ENCODE results near the gene CACNA1B.
"Not testable (repeated sequence)": the region's sequence is repeated elsewhere in the genome, so short reads cannot be mapped to it uniquely, and the experiment has no call there.

Gene CACNA1B

DNA sequence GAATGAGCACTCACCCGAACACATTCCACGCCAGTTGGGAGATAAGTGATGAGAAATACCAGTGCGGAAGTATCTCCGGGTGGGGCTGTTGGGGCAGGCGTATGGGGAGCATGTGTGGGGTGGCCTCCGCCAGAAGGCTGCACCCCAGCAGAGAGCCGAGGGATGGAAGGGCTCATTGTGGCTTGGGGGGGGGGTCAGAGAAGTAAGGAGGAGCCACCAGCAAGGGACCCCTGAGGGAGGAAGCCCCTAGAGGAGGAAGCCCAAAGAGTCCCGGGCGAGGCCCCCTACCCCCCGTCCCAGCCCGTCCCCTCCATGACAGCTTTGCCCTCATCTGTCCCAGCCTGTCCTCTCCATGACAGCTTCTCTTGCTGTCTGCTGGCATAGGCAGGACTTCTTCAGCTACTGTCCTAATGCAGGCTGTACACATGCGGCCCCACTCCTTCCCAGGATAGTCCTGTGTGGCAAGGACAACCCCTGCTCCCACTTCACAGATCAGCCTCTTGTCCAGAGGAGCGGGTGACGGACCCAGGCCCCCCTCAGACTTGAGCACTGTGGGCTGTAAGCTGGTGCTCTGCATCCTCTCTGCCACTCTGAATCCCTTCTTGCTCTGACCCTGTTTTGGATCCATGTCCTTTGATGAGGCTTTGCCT, 239.6 kb downstream of the CACNA1B start:
- no peak for DNase-seq (ENCODE audit: low spot score)

DNA sequence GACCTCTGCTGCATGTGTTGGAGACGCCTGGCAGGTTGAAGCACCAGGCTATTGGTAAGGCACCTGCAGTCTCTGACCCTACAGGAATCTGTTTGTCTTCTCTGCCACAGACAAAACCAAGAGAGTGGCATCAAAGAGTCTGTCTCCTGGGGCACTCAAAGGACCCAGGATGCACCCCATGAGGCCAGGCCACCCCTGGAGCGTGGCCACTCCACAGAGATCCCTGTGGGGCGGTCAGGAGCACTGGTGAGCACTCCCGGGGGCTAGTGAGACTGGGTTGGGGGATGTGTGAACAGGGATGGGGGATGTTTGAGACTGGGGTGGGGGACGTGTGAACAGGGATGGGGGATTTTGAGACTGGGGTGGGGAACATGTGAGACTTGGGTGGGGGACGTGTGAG, 240.3 kb downstream of the CACNA1B start:
- DNase-seq (ENCODE audit: low spot score) = no peak

DNA sequence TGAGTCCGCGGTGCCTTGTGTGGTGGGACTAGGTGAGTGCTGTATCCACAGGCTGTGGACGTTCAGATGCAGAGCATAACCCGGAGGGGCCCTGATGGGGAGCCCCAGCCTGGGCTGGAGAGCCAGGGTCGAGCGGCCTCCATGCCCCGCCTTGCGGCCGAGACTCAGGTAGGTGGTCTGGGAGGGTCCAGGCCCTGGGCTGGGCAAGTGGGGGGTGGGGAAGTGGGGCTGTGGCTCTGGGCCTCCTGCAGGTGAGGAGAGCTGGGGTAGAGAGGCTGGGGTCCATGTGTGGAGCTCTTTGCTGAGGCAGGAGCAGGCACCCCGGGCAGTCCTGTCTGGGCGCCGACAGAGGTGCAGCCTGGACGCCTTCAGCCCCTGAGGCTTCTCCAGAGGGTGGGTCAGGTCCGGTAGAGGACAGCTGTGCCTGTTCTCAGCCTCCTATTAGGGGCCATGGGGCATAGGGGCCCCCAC, 241.1 kb downstream of the CACNA1B start:
- no peak for DNase-seq (ENCODE audit: low spot score)

DNA sequence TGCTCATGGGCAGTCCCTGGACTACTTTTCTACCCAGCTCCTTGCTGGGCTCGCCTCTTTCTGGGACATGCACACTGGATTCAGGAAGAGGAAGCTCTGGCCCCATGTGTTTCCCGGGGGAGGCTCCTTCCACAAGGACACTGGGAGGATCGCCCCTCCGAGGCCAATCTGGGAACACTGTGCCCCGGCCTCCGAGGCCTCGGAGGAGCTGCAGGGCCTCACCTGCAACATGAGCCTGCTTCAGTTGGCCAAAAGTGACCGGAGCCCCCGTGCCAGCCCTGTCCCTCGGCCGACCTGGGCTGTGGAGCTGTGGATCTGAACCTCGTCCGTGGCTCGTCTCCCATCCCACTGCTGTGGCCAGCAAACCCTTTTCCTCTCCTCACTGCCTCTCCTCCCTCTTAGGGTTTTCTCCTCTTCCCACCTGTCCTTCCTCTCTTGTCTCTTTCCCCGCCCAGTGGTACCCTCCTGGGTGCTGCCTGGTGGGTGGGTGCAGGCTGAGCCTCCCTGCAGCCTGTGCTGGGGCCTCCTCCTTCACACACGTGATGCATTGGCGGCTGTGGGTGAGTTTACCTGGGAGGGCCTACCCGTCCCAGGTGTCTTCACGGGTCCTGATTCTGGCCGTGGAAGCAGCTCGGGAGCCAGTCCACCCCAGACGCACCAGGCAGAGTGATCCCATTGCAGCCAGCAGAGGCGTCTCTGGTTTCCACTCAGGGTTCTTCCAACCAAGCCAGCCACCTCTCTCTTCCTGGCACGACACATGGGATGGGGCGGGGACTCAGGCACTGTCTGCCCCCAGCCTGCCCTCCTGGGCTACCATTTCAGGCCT, 241.8 kb downstream of the CACNA1B start:
- no peak for DNase-seq (ENCODE audit: low spot score)

DNA sequence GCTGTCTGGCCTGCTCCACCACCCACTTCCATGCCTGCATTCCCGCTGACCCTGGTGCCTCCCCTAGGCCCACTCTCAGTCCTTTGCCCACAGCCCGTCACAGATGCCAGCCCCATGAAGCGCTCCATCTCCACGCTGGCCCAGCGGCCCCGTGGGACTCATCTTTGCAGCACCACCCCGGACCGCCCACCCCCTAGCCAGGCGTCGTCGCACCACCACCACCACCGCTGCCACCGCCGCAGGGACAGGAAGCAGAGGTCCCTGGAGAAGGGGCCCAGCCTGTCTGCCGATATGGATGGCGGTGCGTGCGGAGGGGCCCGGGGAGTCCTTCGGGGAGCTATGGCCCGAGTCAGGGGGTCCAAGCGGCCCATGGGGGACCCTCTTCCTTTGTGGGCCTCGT, 242.5 kb downstream of the CACNA1B start:
- no peak for DNase-seq (ENCODE audit: low spot score)

DNA sequence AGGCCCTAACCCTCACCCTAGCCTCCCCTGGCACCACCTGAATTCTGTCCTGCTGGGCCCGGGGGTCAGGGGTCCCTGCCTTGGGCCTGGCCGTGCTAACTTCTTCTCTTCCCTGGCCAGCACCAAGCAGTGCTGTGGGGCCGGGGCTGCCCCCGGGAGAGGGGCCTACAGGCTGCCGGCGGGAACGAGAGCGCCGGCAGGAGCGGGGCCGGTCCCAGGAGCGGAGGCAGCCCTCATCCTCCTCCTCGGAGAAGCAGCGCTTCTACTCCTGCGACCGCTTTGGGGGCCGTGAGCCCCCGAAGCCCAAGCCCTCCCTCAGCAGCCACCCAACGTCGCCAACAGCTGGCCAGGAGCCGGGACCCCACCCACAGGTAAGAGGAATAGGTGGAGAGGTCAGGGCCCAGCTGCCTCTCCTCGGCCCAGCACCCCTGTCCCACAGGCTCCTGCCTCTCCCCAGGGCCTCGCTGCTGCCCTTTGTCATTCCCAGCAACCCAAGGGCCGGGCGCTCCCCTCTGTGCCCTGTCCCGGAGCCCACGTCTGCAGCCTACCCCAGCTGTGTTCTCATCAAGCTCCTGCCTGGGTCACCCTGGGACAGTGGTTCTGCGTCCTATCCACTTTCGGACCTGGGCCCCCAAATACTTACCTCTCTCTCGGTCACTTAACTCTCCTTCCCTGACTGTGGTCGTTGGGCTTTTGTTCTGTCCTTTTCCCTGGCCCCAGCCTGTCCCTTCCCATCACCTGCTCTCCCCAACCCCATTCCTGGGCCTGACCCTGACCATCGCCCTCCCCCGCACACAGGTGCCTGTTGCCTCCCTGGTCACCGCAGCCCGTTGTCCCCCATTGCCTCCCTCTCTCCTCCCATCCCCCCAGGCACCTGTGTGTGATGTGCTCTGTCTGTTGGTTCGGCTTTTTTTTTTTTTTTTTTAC, 243.2 kb downstream of the CACNA1B start:
- no peak for DNase-seq (ENCODE audit: low spot score)

DNA sequence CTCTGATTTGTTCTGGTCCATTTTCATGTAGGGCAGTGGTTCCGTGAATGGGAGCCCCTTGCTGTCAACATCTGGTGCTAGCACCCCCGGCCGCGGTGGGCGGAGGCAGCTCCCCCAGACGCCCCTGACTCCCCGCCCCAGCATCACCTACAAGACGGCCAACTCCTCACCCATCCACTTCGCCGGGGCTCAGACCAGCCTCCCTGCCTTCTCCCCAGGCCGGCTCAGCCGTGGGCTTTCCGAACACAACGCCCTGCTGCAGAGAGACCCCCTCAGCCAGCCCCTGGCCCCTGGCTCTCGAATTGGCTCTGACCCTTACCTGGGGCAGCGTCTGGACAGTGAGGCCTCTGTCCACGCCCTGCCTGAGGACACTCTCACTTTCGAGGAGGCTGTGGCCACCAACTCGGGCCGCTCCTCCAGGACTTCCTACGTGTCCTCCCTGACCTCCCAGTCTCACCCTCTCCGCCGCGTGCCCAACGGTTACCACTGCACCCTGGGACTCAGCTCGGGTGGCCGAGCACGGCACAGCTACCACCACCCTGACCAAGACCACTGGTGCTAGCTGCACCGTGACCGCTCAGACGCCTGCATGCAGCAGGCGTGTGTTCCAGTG, 244.0 kb downstream of the CACNA1B start:
- DNase-seq (ENCODE audit: low spot score) = no peak

DNA sequence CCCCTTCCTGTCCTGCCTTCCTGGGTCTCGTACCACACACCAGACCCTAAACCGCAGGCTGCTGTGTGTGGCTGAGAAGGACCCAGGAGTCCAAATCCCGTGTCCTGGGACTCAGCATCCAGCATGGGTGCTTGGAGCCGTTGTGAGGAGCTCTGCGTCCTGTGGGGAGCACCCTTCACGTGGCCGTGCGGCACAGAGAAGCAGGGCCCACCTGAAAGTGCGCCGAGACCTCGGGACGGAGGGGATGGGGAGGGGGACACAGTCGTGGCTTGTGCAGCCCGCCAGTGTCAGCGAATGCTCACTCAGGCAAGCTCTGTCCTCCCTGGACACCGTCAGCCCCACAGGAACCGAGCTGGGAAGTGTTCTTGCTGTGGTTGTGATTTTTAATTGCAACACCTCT, 244.6 kb downstream of the CACNA1B start:
- DNase-seq (ENCODE audit: low spot score) = no peak

DNA sequence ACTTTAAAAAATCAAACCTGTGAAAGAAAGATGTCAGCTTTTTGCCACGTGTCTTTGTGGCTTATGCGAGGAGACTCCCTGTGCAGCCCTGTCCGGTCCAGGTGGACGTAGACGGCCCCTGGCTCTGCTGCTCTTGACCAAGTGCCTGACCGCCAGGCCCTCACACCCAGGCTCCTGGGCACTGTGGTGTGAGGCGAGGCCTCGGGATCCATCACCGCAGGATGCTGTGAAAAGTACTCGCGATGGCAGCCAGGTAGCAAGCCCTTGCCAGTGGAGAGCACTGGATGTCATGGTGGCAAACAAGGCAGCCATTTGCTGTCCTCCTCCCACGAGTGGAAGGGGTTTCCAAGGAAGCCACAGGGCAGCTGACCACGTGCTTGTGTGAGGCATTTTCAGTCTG, 245.1 kb downstream of the CACNA1B start:
- no peak for DNase-seq (ENCODE audit: low spot score)

DNA sequence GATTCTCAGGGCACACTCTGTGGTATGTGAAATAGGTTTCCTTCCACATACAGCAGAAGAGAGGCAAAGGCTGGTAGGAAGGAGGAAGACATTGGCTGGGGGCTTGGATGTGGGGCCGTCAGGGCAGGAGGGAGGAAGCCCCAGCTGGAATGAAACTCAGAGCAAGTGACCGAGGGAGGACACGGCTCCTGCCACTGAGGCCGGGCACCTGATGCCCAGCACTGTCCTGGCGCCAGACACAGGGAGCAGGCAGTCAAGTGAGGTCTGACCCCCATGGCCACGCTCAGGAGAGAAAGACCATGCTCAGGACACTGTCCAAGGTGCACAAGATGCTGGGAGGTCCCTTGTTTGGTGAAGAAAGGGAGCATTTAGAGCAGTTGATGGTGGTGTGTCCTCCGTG, 245.5 kb downstream of the CACNA1B start:
- no peak for DNase-seq (ENCODE audit: low spot score)

DNA sequence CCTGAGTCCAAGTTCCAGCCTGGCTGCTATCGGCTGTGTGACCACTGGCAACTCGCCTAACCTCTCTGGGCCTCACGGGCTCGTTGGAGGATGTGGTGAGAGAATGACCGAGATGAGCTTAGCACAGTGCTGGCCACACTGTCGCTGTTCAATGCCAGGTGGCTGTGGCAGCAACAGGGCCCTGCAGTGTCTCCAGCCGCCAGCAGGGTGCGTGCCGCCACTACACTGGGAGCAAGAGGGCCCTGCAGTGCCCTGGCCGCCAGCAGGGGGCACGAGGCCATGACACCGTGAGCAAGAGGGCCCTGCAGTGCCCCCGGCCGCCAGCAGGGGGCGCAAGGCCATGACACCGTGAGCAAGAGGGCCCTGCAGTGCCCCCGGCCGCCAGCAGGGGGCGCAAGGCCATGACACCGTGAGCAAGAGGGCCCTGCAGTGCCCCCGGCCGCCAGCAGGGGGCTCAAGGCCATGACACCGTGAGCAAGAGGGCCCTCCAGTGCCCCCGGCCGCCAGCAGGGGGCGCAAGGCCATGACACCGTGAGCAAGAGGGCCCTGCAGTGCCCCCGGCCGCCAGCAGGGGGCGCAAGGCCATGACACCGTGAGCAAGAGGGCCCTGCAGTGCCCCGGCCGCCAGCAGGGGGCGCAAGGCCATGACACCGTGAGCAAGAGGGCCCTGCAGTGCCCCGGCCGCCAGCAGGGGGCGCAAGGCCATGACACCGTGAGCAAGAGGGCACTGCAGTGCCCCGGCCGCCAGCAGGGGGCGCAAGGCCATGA, 248.7 kb downstream of the CACNA1B start:
- not testable (repeated sequence) for DNase-seq (ENCODE audit: low spot score)

DNA sequence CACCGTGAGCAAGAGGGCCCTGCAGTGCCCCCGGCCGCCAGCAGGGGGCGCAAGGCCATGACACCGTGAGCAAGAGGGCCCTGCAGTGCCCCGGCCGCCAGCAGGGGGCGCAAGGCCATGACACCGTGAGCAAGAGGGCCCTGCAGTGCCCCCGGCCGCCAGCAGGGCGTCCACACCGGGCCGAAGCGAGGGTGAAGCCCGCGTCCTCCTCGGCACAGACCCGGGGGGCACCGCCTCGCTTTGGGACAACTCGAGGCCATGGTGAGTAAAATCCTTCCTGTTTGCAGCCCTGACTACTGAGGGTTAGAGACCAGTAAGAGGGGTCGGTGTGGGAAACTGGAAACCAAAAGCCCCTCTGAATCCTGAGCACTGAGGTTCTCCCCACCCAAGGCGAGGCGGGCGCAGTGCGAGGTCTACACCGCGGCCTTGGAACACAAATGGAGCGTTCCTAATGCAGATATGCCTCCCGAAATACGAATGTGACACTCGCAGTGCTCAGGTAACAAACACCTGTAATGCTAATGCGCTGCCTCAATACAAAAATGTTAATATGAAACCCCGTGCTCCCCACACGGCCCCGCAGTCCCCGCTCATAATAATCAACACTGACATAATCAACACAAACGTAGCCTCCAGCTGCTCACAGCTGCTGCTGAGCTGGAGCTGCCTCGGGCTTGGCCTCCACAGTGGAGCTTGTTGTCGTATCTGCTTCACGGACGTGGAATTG, 249.4 kb downstream of the CACNA1B start:
- not testable (repeated sequence) for DNase-seq (ENCODE audit: low spot score)

DNA sequence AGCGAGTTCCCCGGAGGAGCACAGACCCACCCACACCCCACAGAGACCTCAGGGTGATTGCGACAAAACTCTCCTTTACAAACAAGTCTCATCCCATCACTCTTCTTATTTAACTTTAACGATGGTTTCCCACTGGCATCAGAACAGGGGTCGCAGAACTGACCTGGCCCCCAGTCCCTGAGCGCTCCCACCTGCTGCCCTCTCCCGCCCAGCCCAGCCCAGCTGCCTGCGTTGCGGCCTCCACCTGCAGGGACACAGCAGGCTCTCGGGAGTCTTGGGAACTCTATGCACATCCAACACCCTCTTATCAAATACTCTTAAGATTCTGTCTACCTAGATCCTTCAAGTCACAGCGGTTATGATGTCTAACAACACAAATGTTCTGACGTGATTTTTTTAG, 250.4 kb downstream of the CACNA1B start:
- not testable (repeated sequence) for DNase-seq (ENCODE audit: low spot score)

DNA sequence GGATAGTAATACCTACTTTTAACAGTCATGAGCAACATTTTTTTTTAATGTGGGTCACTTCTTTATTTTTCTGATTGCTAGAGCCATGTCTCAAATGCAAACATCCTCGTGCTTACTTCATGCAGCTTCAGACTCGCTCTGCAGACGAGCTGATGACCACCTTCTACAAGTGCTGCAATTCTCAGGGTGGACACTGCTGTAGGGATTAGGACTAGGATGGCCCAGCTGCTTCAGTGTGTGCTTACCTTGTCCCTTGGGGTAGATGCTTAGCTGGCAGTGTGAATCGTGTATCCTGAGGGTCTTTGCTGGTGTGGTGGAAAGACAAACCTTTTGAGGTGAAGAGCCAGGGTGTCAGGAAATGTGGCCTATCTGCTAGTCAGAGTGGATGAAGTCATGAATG, 251.7 kb downstream of the CACNA1B start:
- DNase-seq (ENCODE audit: low spot score) = not testable (repeated sequence)

DNA sequence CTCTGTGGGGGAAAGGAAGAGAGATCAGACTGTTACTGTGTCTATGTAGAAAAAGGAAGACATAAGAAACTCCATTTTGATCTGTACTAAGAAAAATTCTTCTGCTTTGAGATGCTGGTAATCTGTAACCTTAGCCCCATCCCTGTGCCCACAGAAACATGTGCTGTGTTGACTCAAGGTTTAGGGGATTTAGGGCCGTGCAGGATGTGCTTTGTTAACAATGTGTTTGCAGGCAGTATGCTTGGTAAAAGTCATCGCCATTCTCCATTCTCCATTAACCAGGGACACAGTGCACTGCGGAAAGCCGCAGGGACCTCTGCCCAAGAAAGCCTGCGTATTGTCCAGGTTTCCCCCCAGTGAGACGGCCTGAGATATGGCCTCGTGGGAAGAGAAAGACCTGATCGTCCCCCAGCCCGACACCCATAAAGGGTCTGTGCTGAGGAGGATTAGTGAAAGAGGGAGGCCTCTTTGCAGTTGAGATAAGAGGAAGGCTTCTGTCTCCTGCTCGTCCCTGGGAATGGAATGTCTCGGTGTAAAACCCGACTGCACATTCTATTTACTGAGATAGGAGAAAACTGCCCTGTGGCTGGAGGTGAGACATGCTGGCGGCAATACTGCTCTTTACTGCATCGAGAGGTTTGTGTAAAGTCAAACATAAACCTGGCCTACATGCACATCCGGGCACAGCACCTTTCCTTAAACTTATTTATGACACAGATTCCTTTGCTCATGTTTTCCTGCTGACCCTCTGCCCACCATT, 255.5 kb downstream of the CACNA1B start:
- DNase-seq (ENCODE audit: low spot score) = not testable (repeated sequence)

DNA sequence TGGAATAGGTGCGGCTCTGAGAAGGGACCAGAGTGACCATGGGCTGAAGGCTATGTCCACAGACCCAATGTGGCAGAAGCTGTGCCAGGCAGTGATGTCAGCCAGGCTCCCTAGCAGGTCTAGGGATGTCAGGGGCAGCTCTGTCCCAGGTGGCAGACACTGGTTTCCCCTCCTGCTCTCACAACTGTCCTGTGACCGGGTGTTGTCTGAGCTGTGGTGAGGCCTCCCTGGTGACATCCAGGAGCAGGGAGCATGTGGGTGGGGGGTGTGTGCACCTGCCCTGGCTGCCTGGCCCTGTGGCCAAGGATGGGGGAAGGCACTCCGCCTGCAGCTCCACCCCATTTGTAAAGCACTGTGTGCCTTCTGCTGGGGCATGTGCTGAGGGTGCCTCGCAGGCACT, 257.0 kb downstream of the CACNA1B start:
- DNase-seq (ENCODE audit: low spot score) = not testable (repeated sequence)

DNA sequence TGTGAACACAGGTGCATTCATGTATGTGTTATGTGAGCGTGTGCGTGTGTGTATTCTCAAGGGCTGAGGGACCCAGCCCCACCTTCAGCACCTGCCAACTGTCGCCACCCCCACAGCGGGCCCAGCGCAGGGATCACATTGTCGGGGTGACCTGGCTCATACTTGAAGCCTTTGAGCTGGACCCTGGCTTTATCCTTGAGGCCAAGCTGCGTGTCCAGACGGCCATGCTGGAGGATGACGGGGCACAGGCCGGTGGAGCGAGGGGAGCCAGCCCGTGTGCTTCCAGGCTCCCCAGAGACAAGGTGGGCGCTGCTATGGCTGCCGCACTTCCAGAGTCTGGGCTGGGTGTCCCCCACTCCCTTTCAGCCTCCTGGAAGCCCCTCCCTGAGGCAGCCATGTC, 261.5 kb downstream of the CACNA1B start:
- DNase-seq (ENCODE audit: low spot score) = not testable (repeated sequence)

DNA sequence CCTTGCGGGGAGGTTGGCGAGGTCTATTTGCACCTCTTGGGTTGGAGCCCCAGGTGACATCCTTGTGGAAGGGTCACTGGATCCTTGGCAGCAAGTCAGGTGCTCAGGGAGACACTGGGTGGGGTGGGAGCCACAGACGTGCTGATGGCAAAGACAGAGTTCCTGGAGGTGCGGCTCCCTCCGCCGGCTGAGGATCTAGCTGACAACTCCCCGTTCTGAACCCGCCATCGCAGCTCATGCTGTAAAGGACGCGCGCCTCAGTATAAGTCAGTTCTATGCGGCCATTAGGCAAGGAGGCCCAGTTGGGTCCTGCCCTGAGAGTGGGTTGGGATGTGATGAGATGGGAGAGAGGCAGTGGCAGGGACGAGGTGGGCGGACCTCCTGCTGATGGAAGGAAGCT, 263.4 kb downstream of the CACNA1B start:
- DNase-seq (ENCODE audit: low spot score) = not testable (repeated sequence)

DNA sequence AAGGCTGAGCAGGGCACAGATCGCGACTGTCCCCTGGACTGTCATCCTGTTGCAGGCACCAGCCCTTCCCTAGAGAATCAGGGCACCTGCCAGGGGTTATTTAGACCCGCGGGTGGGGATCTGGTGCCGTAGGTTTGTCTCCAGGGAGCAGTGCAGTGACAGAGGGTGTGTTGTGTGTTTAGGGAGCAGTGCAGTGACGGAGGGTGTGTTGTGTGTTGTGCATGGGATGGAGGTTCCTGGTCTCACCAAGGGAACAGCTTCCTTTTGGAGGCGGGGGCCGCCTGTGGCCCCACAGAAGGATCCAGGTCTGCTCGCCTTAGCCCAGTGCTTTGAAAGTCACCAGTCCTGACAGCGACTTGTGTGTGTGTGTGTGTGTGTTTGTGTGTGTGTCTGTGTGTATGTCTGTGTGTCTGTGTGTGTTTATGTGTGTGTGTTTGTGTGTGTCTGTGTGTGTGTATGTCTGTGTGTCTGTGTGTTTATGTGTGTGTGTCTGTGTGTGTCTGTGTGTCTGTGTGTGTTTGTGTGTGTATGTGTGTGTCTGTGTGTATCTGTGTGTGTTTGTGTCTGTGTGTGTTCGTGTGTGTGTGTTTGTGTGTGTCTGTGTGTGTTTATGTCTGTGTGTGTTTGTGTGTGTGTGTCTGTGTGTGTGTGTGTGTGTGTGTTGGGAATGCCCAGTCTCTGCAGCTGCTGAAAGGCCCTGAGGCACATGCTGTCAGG, 265.1 kb downstream of the CACNA1B start:
- not testable (repeated sequence) for DNase-seq (ENCODE audit: low spot score)
